ENCODE data around the gene DDX10.

The DDX10 gene

GRCh38 chr11:108975641-108976071 lies 310.8 kb downstream of the DDX10 start:
- ATAC-seq (no peak), DNase-seq (no peak)
- no peaks in the 10 kb centered on the region for H3K4me1 Mint-ChIP-seq
- H3K27ac Mint-ChIP-seq = no peak overlapping the region
- no peaks in the 10 kb centered on the region for H3K27me3 Mint-ChIP-seq
- H3K9me3 Mint-ChIP-seq = peaks cover 0 to under 1% of the 10 kb centered on the region in 2 donors
- H3K4me3 Mint-ChIP-seq = no peak overlapping the region

GRCh38 chr11:108983636-108984420 lies 319.0 kb downstream of the DDX10 start:
- H3K9me3 Mint-ChIP-seq = peaks cover 0 to 5% of the 10 kb centered on the region in 2 donors
- H3K4me3 Mint-ChIP-seq = no peak overlapping the region
- no peak for DNase-seq
- H3K27me3 Mint-ChIP-seq = no peaks in the 10 kb centered on the region
- H3K27ac Mint-ChIP-seq = no peak overlapping the region
- H3K4me1 Mint-ChIP-seq = no peaks in the 10 kb centered on the region
- no peak for ATAC-seq

GRCh38 chr11:108984523-108984922 lies 319.7 kb downstream of the DDX10 start:
- H3K27me3 Mint-ChIP-seq = no peaks in the 10 kb centered on the region
- H3K27ac Mint-ChIP-seq = no peak overlapping the region
- no peaks in the 10 kb centered on the region for H3K4me1 Mint-ChIP-seq
- DNase-seq (no peak), ATAC-seq (no peak)
- no peak overlapping the region for H3K4me3 Mint-ChIP-seq
- H3K9me3 Mint-ChIP-seq = peaks cover 0 to 5% of the 10 kb centered on the region in 2 donors

GRCh38 chr11:108985236-108985944 lies 320.5 kb downstream of the DDX10 start:
- Mint-ChIP-seq H3K4me1 (no peaks in the 10 kb centered on the region), H3K27ac (no peak overlapping the region)

GRCh38 chr11:108985945-108986279 lies 321.0 kb downstream of the DDX10 start:
- H3K9me3 Mint-ChIP-seq = peaks cover 0 to 2% of the 10 kb centered on the region in 2 donors
- no peak for DNase-seq
- no peaks in the 10 kb centered on the region for H3K4me1 Mint-ChIP-seq
- H3K27ac Mint-ChIP-seq = no peak overlapping the region
- ATAC-seq = no peak
- H3K4me3 Mint-ChIP-seq = no peak overlapping the region
- H3K27me3 Mint-ChIP-seq = no peaks in the 10 kb centered on the region

More at GRCh38 chr11:108985236-108985944, 320.5 kb downstream of the DDX10 start:
- ATAC-seq (no peak), DNase-seq (no peak)
- Mint-ChIP-seq H3K27me3 (no peaks in the 10 kb centered on the region), H3K9me3 (peaks cover 0 to 5% of the 10 kb centered on the region in 2 donors), H3K4me3 (no peak overlapping the region)

Measured in stimulated activated naive CD8-positive, alpha-beta T cell treated with anti-CD3 and anti-CD28 coated beads, Interleukin-15, amount 100 ng/mL, for 72 hours (primary cell).